Astrocyte (in vitro differentiated cells and primary cell): Measurements from ENCODE around the gene CPNE1. TPM values are rescaled to one million over a fixed set of nuclear protein-coding genes. Genes with fewer than 3 reads are reported as not detected.

Source experiments
- DNase-seq: peaks from one replicate; pipeline ENCODE4 v3.0.0-alpha.2; 2010; ENCODE audit warnings: low read depth
- FAIRE-seq: peaks from 2 replicates; lab custom pipeline; 2011; peaks lifted over from hg19 to GRCh38; lab: Jason Lieb, UNC
- H2AFZ ChIP-seq: 2 replicates; pipeline ENCODE4 v1.6.0; 2012; ENCODE audit warnings: low read depth, low read length, inconsistent platforms
- H3K27ac ChIP-seq: 2 replicates; pipeline ENCODE4 v1.5.1; 2011; ENCODE audit warnings: low read depth, low read length, inconsistent platforms
- H3K27me3 ChIP-seq: 2 replicates; pipeline ENCODE4 v1.6.0; 2011; ENCODE audit warnings: low read length, inconsistent platforms; ENCODE audit not compliant: insufficient read depth
- H3K36me3 ChIP-seq: 2 replicates; pipeline ENCODE4 v1.5.1; 2011; ENCODE audit warnings: low read length, inconsistent platforms; ENCODE audit not compliant: insufficient read depth
- H3K4me1 ChIP-seq: 2 replicates; pipeline ENCODE4 v1.5.1; 2011; ENCODE audit warnings: low read length, inconsistent platforms; ENCODE audit not compliant: insufficient read depth
- H3K4me2 ChIP-seq: 2 replicates; pipeline ENCODE4 v1.6.0; 2012; ENCODE audit warnings: low read length, inconsistent platforms
- H3K4me3 ChIP-seq: 2 replicates; pipeline ENCODE4 v1.5.1; 2011; ENCODE audit warnings: low read depth, mild to moderate bottlenecking, low read length, inconsistent platforms; ENCODE audit not compliant: insufficient read depth
- H3K79me2 ChIP-seq: 2 replicates; pipeline ENCODE4 v1.6.0; 2012; ENCODE audit warnings: mild to moderate bottlenecking, low read length, inconsistent platforms; ENCODE audit not compliant: insufficient read depth
- H3K9ac ChIP-seq: 2 replicates; pipeline ENCODE4 v1.6.0; 2012; ENCODE audit warnings: mild to moderate bottlenecking, low read length, inconsistent platforms
- H3K9me3 ChIP-seq: 2 replicates; pipeline ENCODE4 v1.5.1; 2012; ENCODE audit warnings: low read depth, mild to moderate bottlenecking, low read length, inconsistent platforms; ENCODE audit not compliant: insufficient read depth
- H4K20me1 ChIP-seq: 2 replicates; pipeline ENCODE4 v1.6.0; 2012; ENCODE audit warnings: low read length, inconsistent platforms; ENCODE audit not compliant: insufficient read depth
- H3K27ac Mint-ChIP-seq: one replicate; pipeline ENCODE4 v1.8.0; 2021; ENCODE audit warnings: mild to moderate bottlenecking, mixed read lengths; ENCODE audit not compliant: unreplicated experiment
- H3K27me3 Mint-ChIP-seq: one replicate; pipeline ENCODE4 v1.8.0; 2021; ENCODE audit warnings: low read depth, mixed read lengths; ENCODE audit not compliant: unreplicated experiment
- H3K36me3 Mint-ChIP-seq: one replicate; pipeline ENCODE4 v1.8.0; 2021; ENCODE audit warnings: low read depth, mixed read lengths; ENCODE audit not compliant: unreplicated experiment
- H3K4me1 Mint-ChIP-seq: one replicate; pipeline ENCODE4 v1.8.0; 2021; ENCODE audit warnings: low read depth, mixed read lengths; ENCODE audit not compliant: unreplicated experiment
- H3K4me3 Mint-ChIP-seq: one replicate; pipeline ENCODE4 v1.8.0; 2021; ENCODE audit warnings: mild to moderate bottlenecking, moderate library complexity, mixed read lengths; ENCODE audit not compliant: unreplicated experiment
- H3K9me3 Mint-ChIP-seq: one replicate; pipeline ENCODE4 v1.8.0; 2021; ENCODE audit warnings: mild to moderate bottlenecking, mixed read lengths; ENCODE audit not compliant: unreplicated experiment
- EZH2 ChIP-seq: IDR thresholded peaks from 2 replicates; pipeline ENCODE4 v1.6.1; 2012; ENCODE audit warnings: mild to moderate bottlenecking, low read length, inconsistent platforms; ENCODE audit not compliant: insufficient read depth
- total RNA-seq: library from RNA; stranded (reverse); gene quantifications from 2 replicates; pipeline ENCODE4 v1.2.1, GENCODE V29; 2021
- TF ChIP-seq, protein P1 (sequence below): IDR thresholded peaks from 2 replicates; pipeline ENCODE4 v1.5.1; 2011; ENCODE audit warnings: low read depth, mild to moderate bottlenecking, inconsistent platforms, low read length, moderate library complexity; ENCODE audit not compliant: insufficient read depth

Gene CPNE1
- total RNA-seq, 1 donor from 2014 or later = 194 TPM

DNA sequence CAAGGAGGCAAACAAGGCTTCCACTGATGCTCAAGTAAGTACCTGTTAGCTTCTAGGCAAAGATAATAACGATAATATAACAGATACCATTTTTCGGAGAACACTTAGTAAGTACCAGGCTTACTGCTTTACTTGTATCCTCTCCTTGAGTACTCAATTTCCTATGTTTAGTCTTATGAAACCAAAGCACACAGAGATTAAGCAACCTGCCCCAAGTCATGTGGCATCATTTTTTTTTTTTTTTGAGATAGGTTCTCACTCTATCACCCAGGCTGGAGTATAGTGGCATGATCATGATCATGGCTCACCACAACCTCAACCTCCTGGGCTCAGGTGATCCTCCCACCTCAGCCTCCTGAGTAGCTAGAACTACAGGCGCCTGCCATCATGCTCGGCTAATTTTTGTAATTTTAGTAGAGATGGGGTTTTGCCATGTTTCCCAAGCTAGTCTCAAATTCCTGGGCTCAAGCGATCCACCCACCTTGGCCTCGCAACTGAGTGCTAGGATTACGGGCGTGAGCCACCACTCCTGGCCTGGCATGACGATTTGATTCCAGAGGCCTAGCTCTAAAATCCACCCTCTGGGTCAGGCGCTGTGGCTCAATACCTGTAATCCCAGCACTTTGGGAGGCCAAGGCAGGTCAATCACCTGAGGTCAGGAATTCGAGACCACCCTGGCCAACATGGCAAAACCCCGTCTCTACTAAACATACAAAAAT, 35.1 kb downstream of the CPNE1 start:
- Histone ChIP-seq H3K4me2 (no peak overlapping the region), H3K79me2 (peaks cover 22% of the 10 kb centered on the region), H3K36me3 (peaks cover 48% of the 10 kb centered on the region), H3K4me1 (no peaks in the 10 kb centered on the region), H3K27me3 (no peaks in the 10 kb centered on the region), H3K27ac (no peak overlapping the region), H4K20me1 (peaks cover 32% of the 10 kb centered on the region), H3K9ac (no peak overlapping the region), H2AFZ (no peak overlapping the region), H3K9me3 (no peaks in the 10 kb centered on the region), H3K4me3 (no peak overlapping the region)
- H3K9me3 Mint-ChIP-seq = no peaks in the 10 kb centered on the region
- no peaks in the 10 kb centered on the region for H3K4me1 Mint-ChIP-seq
- H3K4me3 Mint-ChIP-seq = no peak overlapping the region
- peaks cover 20% of the 10 kb centered on the region for H3K36me3 Mint-ChIP-seq
- H3K27ac Mint-ChIP-seq = no peak overlapping the region
- DNase-seq (no peak), FAIRE-seq (no peak)
- TF ChIP-seq EZH2 = no peak
- TF ChIP-seq, protein P1, sequence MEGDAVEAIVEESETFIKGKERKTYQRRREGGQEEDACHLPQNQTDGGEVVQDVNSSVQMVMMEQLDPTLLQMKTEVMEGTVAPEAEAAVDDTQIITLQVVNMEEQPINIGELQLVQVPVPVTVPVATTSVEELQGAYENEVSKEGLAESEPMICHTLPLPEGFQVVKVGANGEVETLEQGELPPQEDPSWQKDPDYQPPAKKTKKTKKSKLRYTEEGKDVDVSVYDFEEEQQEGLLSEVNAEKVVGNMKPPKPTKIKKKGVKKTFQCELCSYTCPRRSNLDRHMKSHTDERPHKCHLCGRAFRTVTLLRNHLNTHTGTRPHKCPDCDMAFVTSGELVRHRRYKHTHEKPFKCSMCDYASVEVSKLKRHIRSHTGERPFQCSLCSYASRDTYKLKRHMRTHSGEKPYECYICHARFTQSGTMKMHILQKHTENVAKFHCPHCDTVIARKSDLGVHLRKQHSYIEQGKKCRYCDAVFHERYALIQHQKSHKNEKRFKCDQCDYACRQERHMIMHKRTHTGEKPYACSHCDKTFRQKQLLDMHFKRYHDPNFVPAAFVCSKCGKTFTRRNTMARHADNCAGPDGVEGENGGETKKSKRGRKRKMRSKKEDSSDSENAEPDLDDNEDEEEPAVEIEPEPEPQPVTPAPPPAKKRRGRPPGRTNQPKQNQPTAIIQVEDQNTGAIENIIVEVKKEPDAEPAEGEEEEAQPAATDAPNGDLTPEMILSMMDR = no peak
- no peaks in the 10 kb centered on the region for H3K27me3 Mint-ChIP-seq

DNA sequence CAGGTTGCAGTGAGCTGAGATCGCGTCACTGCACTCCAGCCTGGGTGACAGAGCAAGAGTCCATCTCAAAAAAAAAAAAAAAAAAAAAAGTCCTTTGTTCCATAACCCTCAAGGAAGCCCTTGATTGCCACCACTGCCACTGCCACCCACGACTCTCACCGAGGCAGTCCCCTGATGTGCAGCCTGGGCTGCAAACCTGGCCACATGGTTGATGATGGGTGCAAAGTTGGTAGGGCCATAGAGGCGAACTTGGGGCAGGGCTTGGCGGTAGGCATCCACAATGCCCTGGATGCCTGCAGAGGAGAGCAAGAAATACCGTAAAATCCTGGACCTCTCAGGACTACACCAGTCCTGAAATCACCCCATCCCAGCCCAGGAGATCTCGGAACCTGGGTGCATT, 37.6 kb downstream of the CPNE1 start:
- Histone ChIP-seq H3K9ac (no peak overlapping the region), H2AFZ (no peak overlapping the region), H3K9me3 (no peaks in the 10 kb centered on the region), H3K4me2 (no peak overlapping the region), H3K4me1 (no peaks in the 10 kb centered on the region), H3K36me3 (peaks cover 48% of the 10 kb centered on the region), H3K79me2 (peaks cover 3% of the 10 kb centered on the region), H4K20me1 (peaks cover 14% of the 10 kb centered on the region), H3K27me3 (no peaks in the 10 kb centered on the region), H3K27ac (no peak overlapping the region), H3K4me3 (no peak overlapping the region)
- DNase-seq = no peak
- no peaks in the 10 kb centered on the region for H3K9me3 Mint-ChIP-seq
- H3K27me3 Mint-ChIP-seq = no peaks in the 10 kb centered on the region
- TF ChIP-seq, protein P1 = no peak
- TF ChIP-seq EZH2 = no peak
- no peak overlapping the region for H3K4me3 Mint-ChIP-seq
- H3K36me3 Mint-ChIP-seq = peaks cover 16% of the 10 kb centered on the region
- H3K27ac Mint-ChIP-seq = no peak overlapping the region
- H3K4me1 Mint-ChIP-seq = no peaks in the 10 kb centered on the region
- FAIRE-seq = no peak

DNA sequence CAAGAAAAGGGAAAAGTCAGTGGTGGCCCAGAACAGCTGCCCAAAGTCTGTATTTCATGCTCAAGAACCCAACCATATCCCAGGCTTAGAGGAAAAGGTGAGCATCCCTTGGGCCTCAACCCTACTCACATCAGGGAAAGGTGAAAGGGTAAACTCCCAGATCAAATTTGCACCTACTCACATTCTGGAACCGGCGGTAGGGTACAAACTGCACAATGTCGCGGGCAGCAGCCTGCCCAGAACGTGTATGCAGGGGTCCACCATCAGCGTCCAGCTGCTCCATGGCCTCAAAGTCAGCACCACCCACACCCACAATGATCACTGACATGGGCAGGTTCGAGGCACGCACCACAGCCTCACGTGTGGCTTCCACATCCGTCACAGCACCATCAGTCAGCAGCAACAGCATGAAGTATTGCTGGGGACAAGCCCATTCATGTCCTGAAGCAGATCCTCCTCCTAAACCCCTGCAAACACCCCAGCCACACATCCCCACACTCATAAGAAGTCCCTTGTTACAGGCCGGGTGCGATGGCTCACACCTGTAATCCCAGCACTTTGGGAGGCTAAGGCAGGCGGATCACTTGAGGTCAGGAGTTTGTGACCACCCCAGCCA, 38.2 kb downstream of the CPNE1 start:
- Histone ChIP-seq H3K9me3 (no peaks in the 10 kb centered on the region), H3K27me3 (no peaks in the 10 kb centered on the region)
- DNase-seq = no peak

More for the DNA sequence above, 38.2 kb downstream of the CPNE1 start:
- FAIRE-seq = no peak
- Mint-ChIP-seq H3K27me3 (no peaks in the 10 kb centered on the region), H3K36me3 (peaks cover 17% of the 10 kb centered on the region), H3K9me3 (no peaks in the 10 kb centered on the region), H3K4me1 (no peaks in the 10 kb centered on the region), H3K4me3 (no peak overlapping the region), H3K27ac (no peak overlapping the region)
- Histone ChIP-seq H4K20me1 (peaks cover 8% of the 10 kb centered on the region), H3K36me3 (peaks cover 49% of the 10 kb centered on the region), H3K79me2 (peaks cover 2% of the 10 kb centered on the region), H3K9ac (no peak overlapping the region), H3K4me3 (no peak overlapping the region), H3K4me1 (no peaks in the 10 kb centered on the region), H2AFZ (no peak overlapping the region), H3K4me2 (no peak overlapping the region), H3K27ac (no peak overlapping the region)
- TF ChIP-seq, protein P1 = no peak
